Osteoblast (primary cell): ENCODE data around the gene GDF15. TPM values are rescaled to one million over a fixed set of nuclear protein-coding genes. Genes with fewer than 3 reads are reported as not detected.

Source experiments
- DNase-seq: peaks from one replicate; pipeline ENCODE4 v3.0.0; 2011; ENCODE audit warnings: low spot score, mixed read lengths; ENCODE audit not compliant: insufficient read length; ENCODE audit errors: missing footprints
- H2AFZ ChIP-seq: 2 replicates; pipeline ENCODE4 v1.6.0; 2011; ENCODE audit warnings: mild to moderate bottlenecking, low read length
- H3K27ac ChIP-seq: 2 replicates; pipeline ENCODE4 v1.5.1; 2011; ENCODE audit warnings: mild to moderate bottlenecking, low read depth, low read length, moderate library complexity
- H3K27me3 ChIP-seq: 2 replicates; pipeline ENCODE4 v1.6.0; 2012; ENCODE audit warnings: mild to moderate bottlenecking, control low read depth, inconsistent platforms, low read length, moderate library complexity; ENCODE audit not compliant: insufficient read depth
- H3K36me3 ChIP-seq: 2 replicates; pipeline ENCODE4 v1.5.1; 2011; ENCODE audit warnings: mild to moderate bottlenecking, low read length, control low read depth, moderate library complexity; ENCODE audit not compliant: insufficient read depth
- H3K4me1 ChIP-seq: 2 replicates; pipeline ENCODE4 v1.5.1; 2011; ENCODE audit warnings: mild to moderate bottlenecking, low read length, control low read depth, moderate library complexity; ENCODE audit not compliant: insufficient read depth
- H3K4me2 ChIP-seq: 2 replicates; pipeline ENCODE4 v1.6.0; 2011; ENCODE audit warnings: mild to moderate bottlenecking, low read length; ENCODE audit not compliant: insufficient read depth
- H3K4me3 ChIP-seq: fragments of 200-600 bp; sonication (generic); 3 replicates; pipeline ENCODE4 v1.5.1; 2012; ENCODE audit warnings: mild to moderate bottlenecking, low read length, inconsistent platforms; ENCODE audit not compliant: insufficient read depth
- H3K79me2 ChIP-seq: 2 replicates; pipeline ENCODE4 v1.6.0; 2012; ENCODE audit warnings: mild to moderate bottlenecking, low read length, control low read depth, inconsistent platforms; ENCODE audit not compliant: insufficient read depth
- H3K9me3 ChIP-seq: 2 replicates; pipeline ENCODE4 v1.5.1; 2011; ENCODE audit warnings: low read depth, low read length, control low read depth
- H4K20me1 ChIP-seq: 2 replicates; pipeline ENCODE4 v1.6.0; 2012; ENCODE audit warnings: mild to moderate bottlenecking, low read length, control low read depth; ENCODE audit not compliant: insufficient read depth
- total RNA-seq: library from RNA; depleted of rRNA; stranded (reverse); fragments of >200 nt; gene quantifications from 2 replicates; pipeline ENCODE4 v1.2.3, GENCODE V29; 2012
- TF ChIP-seq, protein P1 (sequence below): IDR thresholded peaks from 2 replicates; pipeline ENCODE4 v1.5.1; 2011; ENCODE audit warnings: mild to moderate bottlenecking, low read depth, low read length, moderate library complexity; ENCODE audit errors: extremely low read depth

Gene GDF15
- total RNA-seq, 1 donor = 74.2 TPM

- Histone ChIP-seq H3K4me1 (peaks cover 22% of the 10 kb centered on the region), H3K27ac (no peak overlapping the region), H2AFZ (no peak overlapping the region)
These were observed 47.9 kb downstream of the GDF15 start for GRCh38 chr19:18433735-18434398.

DNA sequence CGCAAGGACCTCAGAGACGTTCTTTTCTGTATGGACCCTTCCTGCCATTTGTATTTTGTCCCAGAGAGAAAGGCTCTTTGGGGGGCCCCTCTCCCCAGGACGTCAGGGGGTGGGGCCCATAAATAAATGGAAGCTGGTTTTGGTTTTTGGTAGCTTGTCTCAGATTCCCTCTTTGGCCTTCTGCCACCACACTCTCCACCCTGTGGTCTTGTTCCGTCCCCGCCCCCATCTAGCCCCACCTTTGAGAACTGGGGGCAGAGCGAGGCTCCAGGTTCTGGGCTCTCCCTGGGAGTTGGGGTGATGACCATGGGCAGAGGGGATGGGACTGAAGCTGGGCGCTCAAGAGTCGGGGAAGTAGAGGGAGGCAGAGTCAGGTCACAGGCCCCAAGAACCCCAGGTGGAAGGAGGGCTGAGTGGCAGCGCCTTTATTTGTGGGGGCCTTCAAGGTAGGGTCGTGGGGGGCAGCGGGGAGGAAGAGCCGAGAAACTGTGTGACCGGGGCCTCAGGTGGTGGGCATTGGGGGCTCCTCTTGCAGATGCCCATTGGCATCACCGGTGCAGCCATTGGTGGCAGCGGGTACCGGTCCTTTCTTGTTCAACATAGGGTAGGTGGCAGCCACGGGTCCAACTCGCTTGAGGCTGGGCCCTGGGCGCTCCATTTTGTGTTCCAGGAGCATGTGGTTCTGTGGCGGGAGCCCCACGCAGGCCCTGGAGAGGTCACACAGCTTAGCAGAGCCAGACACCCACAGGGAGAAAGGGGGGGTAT lies 48.6 kb downstream of the GDF15 start:
- no peak overlapping the region for H3K4me2 ChIP-seq
- H3K36me3 ChIP-seq = peaks cover 14% of the 10 kb centered on the region
- DNase-seq = peak; percentile 88
- no peaks in the 10 kb centered on the region for H3K27me3 ChIP-seq
- H3K9me3 ChIP-seq = no peaks in the 10 kb centered on the region
- H3K4me3 ChIP-seq = no peak overlapping the region
- H2AFZ ChIP-seq = no peak overlapping the region
- H3K4me1 ChIP-seq = peaks cover 23% of the 10 kb centered on the region
- H3K79me2 ChIP-seq = peaks cover 4% of the 10 kb centered on the region
- peaks cover 18% of the 10 kb centered on the region for H4K20me1 ChIP-seq
- no peak overlapping the region for H3K27ac ChIP-seq
- TF ChIP-seq, protein P1, sequence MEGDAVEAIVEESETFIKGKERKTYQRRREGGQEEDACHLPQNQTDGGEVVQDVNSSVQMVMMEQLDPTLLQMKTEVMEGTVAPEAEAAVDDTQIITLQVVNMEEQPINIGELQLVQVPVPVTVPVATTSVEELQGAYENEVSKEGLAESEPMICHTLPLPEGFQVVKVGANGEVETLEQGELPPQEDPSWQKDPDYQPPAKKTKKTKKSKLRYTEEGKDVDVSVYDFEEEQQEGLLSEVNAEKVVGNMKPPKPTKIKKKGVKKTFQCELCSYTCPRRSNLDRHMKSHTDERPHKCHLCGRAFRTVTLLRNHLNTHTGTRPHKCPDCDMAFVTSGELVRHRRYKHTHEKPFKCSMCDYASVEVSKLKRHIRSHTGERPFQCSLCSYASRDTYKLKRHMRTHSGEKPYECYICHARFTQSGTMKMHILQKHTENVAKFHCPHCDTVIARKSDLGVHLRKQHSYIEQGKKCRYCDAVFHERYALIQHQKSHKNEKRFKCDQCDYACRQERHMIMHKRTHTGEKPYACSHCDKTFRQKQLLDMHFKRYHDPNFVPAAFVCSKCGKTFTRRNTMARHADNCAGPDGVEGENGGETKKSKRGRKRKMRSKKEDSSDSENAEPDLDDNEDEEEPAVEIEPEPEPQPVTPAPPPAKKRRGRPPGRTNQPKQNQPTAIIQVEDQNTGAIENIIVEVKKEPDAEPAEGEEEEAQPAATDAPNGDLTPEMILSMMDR = no peak

More at GRCh38 chr19:18433735-18434398, 47.9 kb downstream of the GDF15 start:
- no peaks in the 10 kb centered on the region for H3K27me3 ChIP-seq
- peaks cover 14% of the 10 kb centered on the region for H3K36me3 ChIP-seq
- TF ChIP-seq, protein P1 = no peak
- peaks cover 11% of the 10 kb centered on the region for H4K20me1 ChIP-seq
- DNase-seq = peak; percentile 81
- H3K4me3 ChIP-seq = no peak overlapping the region
- no peak overlapping the region for H3K4me2 ChIP-seq
- H3K9me3 ChIP-seq = no peaks in the 10 kb centered on the region
- H3K79me2 ChIP-seq = peaks cover 8% of the 10 kb centered on the region

- Histone ChIP-seq H3K4me2 (no peak overlapping the region), H3K36me3 (peaks cover 14% of the 10 kb centered on the region), H3K27ac (no peak overlapping the region), H3K4me3 (no peak overlapping the region), H3K9me3 (no peaks in the 10 kb centered on the region), H3K4me1 (peaks cover 22% of the 10 kb centered on the region), H2AFZ (no peak overlapping the region), H3K27me3 (no peaks in the 10 kb centered on the region), H3K79me2 (no peaks in the 10 kb centered on the region), H4K20me1 (peaks cover 19% of the 10 kb centered on the region)
- TF ChIP-seq, protein P1 = no peak
- peak; percentile 91 for DNase-seq
These were observed 49.4 kb downstream of the GDF15 start for GRCh38 chr19:18435178-18435841.
